ENCODE data around the gene FBXO33. TPM values are rescaled to one million over a fixed set of nuclear protein-coding genes. Genes with fewer than 3 reads are reported as not detected.
"Not testable (repeated sequence)": the region's sequence is repeated elsewhere in the genome, so short reads cannot be mapped to it uniquely, and the experiment has no call there.

FBXO33 gene
- polyA plus RNA-seq, 1 donor from 2014 or later = 32.0 TPM

- no peaks in the 10 kb centered on the region for H3F3A ChIP-seq (ENCODE audit: insufficient read depth, low read length, poor library complexity, severe bottlenecking)
- TF ChIP-seq TAF1 (IDR thresholded peaks at IDR 0.05; ENCODE audit: low read depth) = no peak
- TF ChIP-seq SMC3 (conservative IDR thresholded peaks at IDR 0.05; ENCODE audit: poor library complexity) = no peak
- TF ChIP-seq, protein P1, sequence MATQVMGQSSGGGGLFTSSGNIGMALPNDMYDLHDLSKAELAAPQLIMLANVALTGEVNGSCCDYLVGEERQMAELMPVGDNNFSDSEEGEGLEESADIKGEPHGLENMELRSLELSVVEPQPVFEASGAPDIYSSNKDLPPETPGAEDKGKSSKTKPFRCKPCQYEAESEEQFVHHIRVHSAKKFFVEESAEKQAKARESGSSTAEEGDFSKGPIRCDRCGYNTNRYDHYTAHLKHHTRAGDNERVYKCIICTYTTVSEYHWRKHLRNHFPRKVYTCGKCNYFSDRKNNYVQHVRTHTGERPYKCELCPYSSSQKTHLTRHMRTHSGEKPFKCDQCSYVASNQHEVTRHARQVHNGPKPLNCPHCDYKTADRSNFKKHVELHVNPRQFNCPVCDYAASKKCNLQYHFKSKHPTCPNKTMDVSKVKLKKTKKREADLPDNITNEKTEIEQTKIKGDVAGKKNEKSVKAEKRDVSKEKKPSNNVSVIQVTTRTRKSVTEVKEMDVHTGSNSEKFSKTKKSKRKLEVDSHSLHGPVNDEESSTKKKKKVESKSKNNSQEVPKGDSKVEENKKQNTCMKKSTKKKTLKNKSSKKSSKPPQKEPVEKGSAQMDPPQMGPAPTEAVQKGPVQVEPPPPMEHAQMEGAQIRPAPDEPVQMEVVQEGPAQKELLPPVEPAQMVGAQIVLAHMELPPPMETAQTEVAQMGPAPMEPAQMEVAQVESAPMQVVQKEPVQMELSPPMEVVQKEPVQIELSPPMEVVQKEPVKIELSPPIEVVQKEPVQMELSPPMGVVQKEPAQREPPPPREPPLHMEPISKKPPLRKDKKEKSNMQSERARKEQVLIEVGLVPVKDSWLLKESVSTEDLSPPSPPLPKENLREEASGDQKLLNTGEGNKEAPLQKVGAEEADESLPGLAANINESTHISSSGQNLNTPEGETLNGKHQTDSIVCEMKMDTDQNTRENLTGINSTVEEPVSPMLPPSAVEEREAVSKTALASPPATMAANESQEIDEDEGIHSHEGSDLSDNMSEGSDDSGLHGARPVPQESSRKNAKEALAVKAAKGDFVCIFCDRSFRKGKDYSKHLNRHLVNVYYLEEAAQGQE (IDR thresholded peaks at IDR 0.05; ENCODE audit: borderline replicate concordance) = no peak
- TF ChIP-seq MXI1 (conservative IDR thresholded peaks at IDR 0.05; ENCODE audit: poor library complexity, severe bottlenecking) = no peak
- no peak for TF ChIP-seq EP300 (conservative IDR thresholded peaks at IDR 0.05; ENCODE audit: poor library complexity, severe bottlenecking)
- TF ChIP-seq, protein P2, sequence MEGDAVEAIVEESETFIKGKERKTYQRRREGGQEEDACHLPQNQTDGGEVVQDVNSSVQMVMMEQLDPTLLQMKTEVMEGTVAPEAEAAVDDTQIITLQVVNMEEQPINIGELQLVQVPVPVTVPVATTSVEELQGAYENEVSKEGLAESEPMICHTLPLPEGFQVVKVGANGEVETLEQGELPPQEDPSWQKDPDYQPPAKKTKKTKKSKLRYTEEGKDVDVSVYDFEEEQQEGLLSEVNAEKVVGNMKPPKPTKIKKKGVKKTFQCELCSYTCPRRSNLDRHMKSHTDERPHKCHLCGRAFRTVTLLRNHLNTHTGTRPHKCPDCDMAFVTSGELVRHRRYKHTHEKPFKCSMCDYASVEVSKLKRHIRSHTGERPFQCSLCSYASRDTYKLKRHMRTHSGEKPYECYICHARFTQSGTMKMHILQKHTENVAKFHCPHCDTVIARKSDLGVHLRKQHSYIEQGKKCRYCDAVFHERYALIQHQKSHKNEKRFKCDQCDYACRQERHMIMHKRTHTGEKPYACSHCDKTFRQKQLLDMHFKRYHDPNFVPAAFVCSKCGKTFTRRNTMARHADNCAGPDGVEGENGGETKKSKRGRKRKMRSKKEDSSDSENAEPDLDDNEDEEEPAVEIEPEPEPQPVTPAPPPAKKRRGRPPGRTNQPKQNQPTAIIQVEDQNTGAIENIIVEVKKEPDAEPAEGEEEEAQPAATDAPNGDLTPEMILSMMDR (IDR thresholded peaks at IDR 0.05; ENCODE audit: poor library complexity, severe bottlenecking) = no peak
- no peak for TF ChIP-seq EZH2 (IDR thresholded peaks at IDR 0.05; ENCODE audit: borderline replicate concordance, insufficient read depth, low read length, poor library complexity, severe bottlenecking)
- no peak for TF ChIP-seq POLR2AphosphoS5 (IDR thresholded peaks at IDR 0.05)
- no peak for TF ChIP-seq RAD21 (conservative IDR thresholded peaks at IDR 0.05)
These were observed 66.9 kb downstream of the FBXO33 start for GRCh38 chr14:39365354-39365753.

GRCh38 chr14:39364509-39364908 is 67.7 kb downstream of the FBXO33 start:
- Histone ChIP-seq H3K9ac (ENCODE audit: low read length) (no peak overlapping the region), H3K79me2 (replicated peaks; ENCODE audit: insufficient read depth, low read length) (no peaks in the 10 kb centered on the region), H3K9me2 (ENCODE audit: insufficient read depth, low read length) (no peaks in the 10 kb centered on the region), H3K4me2 (ENCODE audit: low read length) (no peak overlapping the region), H3K27me3 (ENCODE audit: insufficient read depth, low read depth, low read length) (no peaks in the 10 kb centered on the region), H3F3A (ENCODE audit: insufficient read depth, low read length, poor library complexity, severe bottlenecking) (no peaks in the 10 kb centered on the region), H4K20me1 (ENCODE audit: insufficient read depth) (no peaks in the 10 kb centered on the region), H3K27ac (ENCODE audit: low read length) (no peak overlapping the region), H3K9me3 (ENCODE audit: low read length) (no peaks in the 10 kb centered on the region), H3K36me3 (ENCODE audit: insufficient read depth, low read length) (no peaks in the 10 kb centered on the region), H2AFZ (ENCODE audit: low read depth, low read length) (no peak overlapping the region), H3K4me3 (ENCODE audit: low read length) (no peak overlapping the region)
- TF ChIP-seq, protein P1 (IDR thresholded peaks at IDR 0.05; ENCODE audit: borderline replicate concordance) = no peak
- no peak for TF ChIP-seq SMC3 (conservative IDR thresholded peaks at IDR 0.05; ENCODE audit: poor library complexity)
- TF ChIP-seq RAD21 (conservative IDR thresholded peaks at IDR 0.05) = no peak
- no peak for TF ChIP-seq TAF1 (IDR thresholded peaks at IDR 0.05; ENCODE audit: low read depth)
- no peak for TF ChIP-seq MXI1 (conservative IDR thresholded peaks at IDR 0.05; ENCODE audit: poor library complexity, severe bottlenecking)
- no peak for TF ChIP-seq EP300 (conservative IDR thresholded peaks at IDR 0.05; ENCODE audit: poor library complexity, severe bottlenecking)
- no peak for TF ChIP-seq EZH2 (IDR thresholded peaks at IDR 0.05; ENCODE audit: borderline replicate concordance, insufficient read depth, low read length, poor library complexity, severe bottlenecking)
- no peak for TF ChIP-seq POLR2AphosphoS5 (IDR thresholded peaks at IDR 0.05)
- TF ChIP-seq, protein P2 (IDR thresholded peaks at IDR 0.05; ENCODE audit: poor library complexity, severe bottlenecking) = no peak

More at GRCh38 chr14:39365354-39365753, 66.9 kb downstream of the FBXO33 start:
- no peaks in the 10 kb centered on the region for H3K9me2 ChIP-seq (ENCODE audit: insufficient read depth, low read length)
- H3K27ac ChIP-seq (ENCODE audit: low read length) = no peak overlapping the region
- H3K4me3 ChIP-seq (ENCODE audit: low read length) = no peak overlapping the region
- H3K27me3 ChIP-seq (ENCODE audit: insufficient read depth, low read depth, low read length) = no peaks in the 10 kb centered on the region
- no peaks in the 10 kb centered on the region for H4K20me1 ChIP-seq (ENCODE audit: insufficient read depth)
- H3K79me2 ChIP-seq (replicated peaks; ENCODE audit: insufficient read depth, low read length) = no peaks in the 10 kb centered on the region
- H3K9ac ChIP-seq (ENCODE audit: low read length) = no peak overlapping the region
- no peaks in the 10 kb centered on the region for H3K9me3 ChIP-seq (ENCODE audit: low read length)
- no peak overlapping the region for H3K4me2 ChIP-seq (ENCODE audit: low read length)
- no peak overlapping the region for H2AFZ ChIP-seq (ENCODE audit: low read depth, low read length)
- no peaks in the 10 kb centered on the region for H3K36me3 ChIP-seq (ENCODE audit: insufficient read depth, low read length)

- H3K79me2 ChIP-seq (replicated peaks; ENCODE audit: insufficient read depth, low read length); H4K20me1 ChIP-seq (ENCODE audit: insufficient read depth); H3K9ac ChIP-seq (ENCODE audit: low read length); H3K9me2 ChIP-seq (ENCODE audit: insufficient read depth, low read length); H3K9me3 ChIP-seq (ENCODE audit: low read length); H3F3A ChIP-seq (ENCODE audit: insufficient read depth, low read length, poor library complexity, severe bottlenecking); H3K27ac ChIP-seq (ENCODE audit: low read length); H2AFZ ChIP-seq (ENCODE audit: low read depth, low read length); H3K27me3 ChIP-seq (ENCODE audit: insufficient read depth, low read depth, low read length); H3K4me2 ChIP-seq (ENCODE audit: low read length); H3K4me3 ChIP-seq (ENCODE audit: low read length); H3K36me3 ChIP-seq (ENCODE audit: insufficient read depth, low read length): not testable (repeated sequence)
These were observed 70.7 kb downstream of the FBXO33 start for GRCh38 chr14:39361556-39361955.
